Ascending aorta (tissue), 2 donors: Measurements from ENCODE around the gene NUPR1. TPM values are rescaled to one million over a fixed set of nuclear protein-coding genes. Genes with fewer than 3 reads are reported as not detected.

Experiments used
- DNase-seq, 2 donors: peaks; one replicate each; pipeline ENCODE4 v3.0.0-alpha.2; 2019; ENCODE audit warnings: low spot score in 2 of 2
- H3K27ac ChIP-seq, 2 donors: fragments of 200-600 bp; sonication (generic); one replicate each; pipeline ENCODE4 v1.5.1; 2016 to 2017; ENCODE audit warnings: mild to moderate bottlenecking in 1 of 2
- H3K27me3 ChIP-seq: fragments of 200-600 bp; sonication (generic); one replicate; pipeline ENCODE4 v1.5.1; 2017
- H3K36me3 ChIP-seq, 2 donors: fragments of 200-600 bp; sonication (generic); one replicate each; pipeline ENCODE4 v1.5.1; 2016
- H3K4me1 ChIP-seq, 2 donors: fragments of 200-600 bp; sonication (generic); one replicate each; pipeline ENCODE4 v1.5.1; 2016 to 2017; ENCODE audit warnings: mild to moderate bottlenecking in 1 of 2
- H3K4me3 ChIP-seq, 2 donors: fragments of 200-600 bp; sonication (generic); one replicate each; pipeline ENCODE4 v1.5.1; 2016 to 2017; ENCODE audit warnings: mild to moderate bottlenecking in 1 of 2
- H3K9me3 ChIP-seq, 2 donors: fragments of 200-600 bp; sonication (generic); one replicate each; pipeline ENCODE4 v1.5.1; 2016
- intact Hi-C: fragments of 100-400 bp; cut with DNase I; formaldehyde crosslinking; loops from one replicate; pipeline ENCODE4 v1.15.1; 2023
- total RNA-seq: library from RNA; depleted of rRNA; stranded (reverse); fragments of >200 nt; gene quantifications from one replicate; pipeline ENCODE4 v1.1.0, GENCODE V29; 2016
- TF ChIP-seq, protein P1 (sequence below), 3 experiments: fragments of 200-600 bp in 2 of 3; fragments of 450-650 bp in 1 of 3; sonication (generic) in 2 of 3; IDR thresholded peaks; one replicate each; pipeline ENCODE4 v1.5.1; 2016 to 2019; ENCODE audit warnings: antibody characterized with exemption in 3 of 3, mild to moderate bottlenecking in 1 of 3, moderate library complexity in 1 of 3

Gene NUPR1
- total RNA-seq, 1 donor from 2014 or later, result 290 TPM

DNA sequence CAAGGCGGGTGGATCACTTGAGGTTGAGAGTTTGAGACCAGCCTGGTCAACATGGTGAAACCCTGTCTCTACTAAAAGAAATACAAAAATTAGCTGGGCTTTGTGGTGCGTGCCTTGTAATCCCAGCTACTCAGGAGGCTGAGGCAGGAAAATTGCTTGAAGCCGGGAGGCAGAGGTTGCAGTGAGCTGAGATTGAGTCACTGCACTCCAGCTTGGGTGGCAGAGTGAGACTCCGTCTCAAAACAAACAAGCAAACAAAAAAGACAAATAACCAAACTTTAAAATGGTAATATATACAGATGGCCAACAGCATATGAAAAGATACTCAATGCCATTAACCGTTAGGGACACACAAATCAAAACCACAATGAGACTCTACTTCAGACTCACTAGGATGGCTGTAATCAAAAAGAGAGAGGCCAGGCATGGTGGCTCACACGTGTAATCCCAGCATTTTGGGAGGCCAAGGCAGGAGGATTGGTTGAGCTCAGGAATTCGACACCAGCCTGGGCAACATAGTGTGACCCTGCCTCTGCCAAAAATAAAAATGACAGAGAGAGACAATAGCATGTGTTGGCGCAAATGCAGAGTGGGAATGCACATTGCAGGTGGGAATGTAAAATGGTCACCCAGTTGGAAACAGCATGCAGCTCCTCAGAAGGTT lies 36.8 kb upstream of the NUPR1 start:
- Histone ChIP-seq H3K4me3 (no peak overlapping the region), H3K4me1 (no peaks in the 10 kb centered on the region), H3K27ac (no peak overlapping the region), H3K36me3 (peaks cover 0 to 3% of the 10 kb centered on the region in 2 donors), H3K9me3 (no peaks in the 10 kb centered on the region), H3K27me3 (no peaks in the 10 kb centered on the region)
- intact Hi-C loops, result no loop called here
- DNase-seq, result no peak
- TF ChIP-seq, protein P1, sequence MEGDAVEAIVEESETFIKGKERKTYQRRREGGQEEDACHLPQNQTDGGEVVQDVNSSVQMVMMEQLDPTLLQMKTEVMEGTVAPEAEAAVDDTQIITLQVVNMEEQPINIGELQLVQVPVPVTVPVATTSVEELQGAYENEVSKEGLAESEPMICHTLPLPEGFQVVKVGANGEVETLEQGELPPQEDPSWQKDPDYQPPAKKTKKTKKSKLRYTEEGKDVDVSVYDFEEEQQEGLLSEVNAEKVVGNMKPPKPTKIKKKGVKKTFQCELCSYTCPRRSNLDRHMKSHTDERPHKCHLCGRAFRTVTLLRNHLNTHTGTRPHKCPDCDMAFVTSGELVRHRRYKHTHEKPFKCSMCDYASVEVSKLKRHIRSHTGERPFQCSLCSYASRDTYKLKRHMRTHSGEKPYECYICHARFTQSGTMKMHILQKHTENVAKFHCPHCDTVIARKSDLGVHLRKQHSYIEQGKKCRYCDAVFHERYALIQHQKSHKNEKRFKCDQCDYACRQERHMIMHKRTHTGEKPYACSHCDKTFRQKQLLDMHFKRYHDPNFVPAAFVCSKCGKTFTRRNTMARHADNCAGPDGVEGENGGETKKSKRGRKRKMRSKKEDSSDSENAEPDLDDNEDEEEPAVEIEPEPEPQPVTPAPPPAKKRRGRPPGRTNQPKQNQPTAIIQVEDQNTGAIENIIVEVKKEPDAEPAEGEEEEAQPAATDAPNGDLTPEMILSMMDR (IDR thresholded peaks at IDR 0.05), result no peak

DNA sequence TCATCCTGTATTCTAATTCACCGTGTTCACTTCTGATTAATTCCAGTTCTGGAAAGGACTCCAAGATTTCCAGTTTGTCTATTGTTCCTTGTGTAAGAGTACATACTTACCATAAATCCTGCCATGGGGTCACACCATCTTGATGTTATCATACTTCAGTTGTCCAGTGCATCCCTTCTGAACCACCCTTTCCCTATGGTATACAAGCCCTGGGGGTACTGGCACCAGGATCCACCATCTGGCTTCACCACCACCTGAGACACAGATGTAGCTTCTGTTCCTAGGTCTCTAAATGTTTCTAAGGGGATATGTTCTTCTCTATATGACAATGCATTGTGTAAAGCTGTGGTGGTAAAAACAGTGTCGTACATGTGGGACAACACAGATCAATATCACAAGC lies 36.2 kb upstream of the NUPR1 start:
- no peak for DNase-seq
- no peaks in the 10 kb centered on the region for H3K9me3 ChIP-seq
- intact Hi-C loops, result no loop called here
- no peak overlapping the region for H3K4me3 ChIP-seq
- peaks cover 0 to 2% of the 10 kb centered on the region in 2 donors for H3K36me3 ChIP-seq
- no peak overlapping the region for H3K27ac ChIP-seq
- TF ChIP-seq, protein P1 (IDR thresholded peaks at IDR 0.05), result no peak
- H3K4me1 ChIP-seq, result no peaks in the 10 kb centered on the region
- no peaks in the 10 kb centered on the region for H3K27me3 ChIP-seq

DNA sequence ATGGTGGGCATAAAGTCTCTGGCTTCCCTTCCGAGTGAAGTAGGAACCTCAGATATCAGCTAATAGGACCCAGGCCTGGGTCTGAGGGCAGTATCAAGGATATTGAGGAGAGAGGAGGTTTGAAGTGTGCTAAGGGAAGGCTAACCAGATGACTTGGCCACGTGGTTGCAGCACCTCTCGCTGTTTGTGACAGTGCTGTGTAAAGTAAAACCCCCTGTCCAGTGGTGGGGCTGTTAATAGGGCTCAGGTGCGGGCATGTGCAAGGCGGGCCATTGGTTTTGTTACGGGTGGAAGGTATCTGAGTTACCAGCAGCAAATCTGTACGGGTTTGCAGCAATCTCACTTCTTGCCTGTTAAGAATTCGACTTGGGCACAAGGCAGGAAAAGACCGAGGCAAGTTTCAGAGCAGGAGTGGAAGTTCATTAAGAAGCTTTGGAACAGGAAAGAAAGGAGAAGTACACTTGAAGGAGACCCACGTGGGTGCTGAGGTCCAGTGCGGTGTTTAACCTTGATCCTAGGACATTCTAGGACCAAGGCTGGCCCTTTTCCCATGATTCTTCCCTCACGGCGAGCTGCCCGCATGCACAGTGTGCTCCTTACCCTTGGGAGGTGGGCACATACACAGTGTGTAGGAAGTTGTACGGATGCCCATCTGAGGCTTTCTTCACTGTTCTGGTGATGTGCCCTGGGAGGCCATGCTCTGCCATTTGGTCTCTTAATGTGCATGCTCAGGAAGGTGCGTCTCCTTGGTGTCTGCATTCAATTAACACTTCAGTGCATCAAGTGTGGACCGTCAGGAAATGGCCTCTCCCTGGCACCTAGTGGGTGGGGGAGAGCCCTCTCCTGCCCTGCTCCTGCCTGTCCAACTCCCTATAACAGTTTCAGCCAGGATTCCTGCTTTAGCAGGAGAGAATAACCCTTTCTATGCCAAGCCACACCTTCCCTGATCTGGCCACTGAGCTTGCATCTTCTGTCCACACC lies 35.3 kb upstream of the NUPR1 start:
- no peak for DNase-seq
- intact Hi-C loops, result no loop called here
- Histone ChIP-seq H3K4me3 (no peak overlapping the region), H3K36me3 (peaks cover 0 to 5% of the 10 kb centered on the region in 2 donors), H3K27me3 (no peaks in the 10 kb centered on the region), H3K4me1 (no peaks in the 10 kb centered on the region), H3K9me3 (no peaks in the 10 kb centered on the region), H3K27ac (no peak overlapping the region)
- TF ChIP-seq, protein P1 (IDR thresholded peaks at IDR 0.05), result no peak

DNA sequence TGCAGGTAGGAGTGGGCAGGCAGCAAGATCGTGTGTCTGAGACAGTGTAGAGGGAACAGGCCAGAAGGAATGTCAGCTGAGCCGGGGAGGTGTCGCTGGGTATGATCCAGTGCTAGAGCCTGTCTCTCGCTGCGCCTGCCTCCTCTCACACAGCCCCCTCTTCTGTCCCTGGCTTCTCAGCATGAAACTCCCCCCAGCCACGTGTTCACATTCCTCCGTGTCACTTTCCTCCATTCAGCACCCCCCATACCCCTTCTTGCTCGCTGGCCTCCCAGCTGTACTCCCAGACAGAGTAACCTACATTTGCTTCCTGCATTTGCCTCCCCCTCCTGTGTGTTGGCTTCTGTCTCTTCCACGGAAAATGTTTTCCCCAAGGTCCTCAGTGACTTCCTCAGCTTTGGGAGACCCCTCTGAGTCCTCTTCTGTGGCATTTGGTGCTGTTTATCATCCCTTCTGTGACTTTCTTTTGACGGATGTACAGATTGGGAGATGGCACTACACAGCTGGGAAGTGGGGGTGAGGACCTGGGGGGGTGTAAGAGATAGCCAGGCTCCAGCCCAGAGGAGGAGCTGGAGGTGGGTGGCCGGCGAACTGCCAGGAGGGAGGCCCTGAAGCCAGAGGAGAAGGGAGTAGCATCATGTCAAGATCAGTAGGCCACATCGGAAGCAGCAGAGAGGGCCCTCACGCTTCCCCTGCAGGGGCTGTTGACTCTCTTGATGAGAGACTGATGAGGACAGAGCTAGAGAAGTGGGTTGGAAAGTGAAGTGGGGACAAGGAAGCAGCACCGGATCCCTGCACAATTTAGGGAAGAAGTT lies 34.1 kb upstream of the NUPR1 start:
- DNase-seq, result no peak
- Histone ChIP-seq H3K4me3 (no peak overlapping the region), H3K4me1 (no peaks in the 10 kb centered on the region), H3K9me3 (no peaks in the 10 kb centered on the region), H3K36me3 (peaks cover 0 to 5% of the 10 kb centered on the region in 2 donors), H3K27me3 (no peaks in the 10 kb centered on the region), H3K27ac (no peak overlapping the region)
- TF ChIP-seq, protein P1 (IDR thresholded peaks at IDR 0.05), result no peak
- intact Hi-C loops, result no loop called here

DNA sequence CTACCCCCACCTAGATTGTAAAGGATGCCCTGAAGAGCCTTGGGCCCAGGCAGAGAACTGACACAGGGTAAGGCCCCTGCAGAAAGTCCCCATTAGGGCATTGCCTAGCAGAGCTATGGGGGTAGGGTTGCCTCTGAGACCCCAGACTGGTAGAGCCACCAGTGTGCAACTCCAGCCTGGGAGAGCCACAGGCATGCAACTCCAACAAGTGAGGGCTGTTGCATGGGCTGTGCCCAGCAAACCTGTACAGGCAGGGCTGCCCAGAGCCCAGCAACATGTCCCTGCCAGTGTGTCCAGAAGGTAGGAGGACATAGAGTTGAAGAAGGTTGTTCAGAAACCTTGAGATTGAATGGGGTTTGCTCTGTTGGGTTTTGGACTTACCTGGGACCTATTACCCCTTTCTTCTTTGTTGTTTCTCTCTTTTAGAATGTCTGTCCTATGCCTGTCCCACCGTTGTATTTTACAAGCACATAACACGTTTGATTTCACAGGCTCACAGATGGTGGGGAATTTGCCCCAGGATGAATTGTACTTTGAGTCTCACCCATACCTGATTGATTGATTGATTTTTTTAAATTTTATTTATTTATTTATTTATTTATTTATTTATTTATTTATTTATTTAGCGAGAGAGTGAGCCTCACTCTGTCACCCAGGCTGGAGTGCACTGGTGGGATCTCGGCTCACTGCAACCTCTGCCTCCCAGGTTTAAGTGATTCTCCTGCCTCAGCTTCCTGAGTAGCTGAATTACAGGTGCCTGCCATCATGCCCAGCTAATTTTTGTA lies 31.4 kb upstream of the NUPR1 start:
- Histone ChIP-seq H3K4me1 (no peaks in the 10 kb centered on the region), H3K9me3 (peaks cover 0 to 7% of the 10 kb centered on the region in 2 donors), H3K4me3 (no peak overlapping the region), H3K36me3 (peaks cover 0 to 5% of the 10 kb centered on the region in 2 donors), H3K27me3 (no peaks in the 10 kb centered on the region), H3K27ac (no peak overlapping the region)
- intact Hi-C loops, result no loop called here
- TF ChIP-seq, protein P1 (IDR thresholded peaks at IDR 0.05), result no peak
- no peak for DNase-seq
